Right lobe of liver (tissue), 6 donors: ENCODE results near the gene ZFAND3. TPM values are rescaled to one million over a fixed set of nuclear protein-coding genes. Genes with fewer than 3 reads are reported as not detected.

Source experiments
- ATAC-seq, 4 donors: fragments of 200-7000 bp; cut with Tn5 transposase; one replicate each; pipeline ENCODE4 v1.9.1; 2020; ENCODE audit warnings: mild to moderate bottlenecking in 4 of 4, moderate library complexity in 4 of 4
- DNase-seq, 3 donors: peaks; one replicate each; pipeline ENCODE4 v3.0.0-alpha.2; 2020
- H3K27ac ChIP-seq, 3 donors: fragments of 200-600 bp; one replicate each; pipeline ENCODE4 v1.8.0; 2022
- H3K27me3 ChIP-seq, 2 donors: fragments of 200-600 bp; one replicate each; pipeline ENCODE4 v1.8.0; 2022
- H3K36me3 ChIP-seq, 4 donors: fragments of 200-600 bp; sonication (generic) in 1 of 4; one replicate each; pipeline versions ENCODE4 v1.5.1 to v1.8.0; 2017 to 2022; ENCODE audit warnings: control low read depth in 1 of 4
- H3K4me1 ChIP-seq, 4 donors: fragments of 200-600 bp; sonication (generic) in 1 of 4; one replicate each; pipeline versions ENCODE4 v1.5.1 to v1.8.0; 2017 to 2022; ENCODE audit warnings: control low read depth in 1 of 4
- H3K4me3 ChIP-seq, 3 donors: fragments of 200-600 bp; one replicate each; pipeline ENCODE4 v1.8.0; 2022
- H3K9me3 ChIP-seq, 4 donors: fragments of 200-600 bp; sonication (generic) in 1 of 4; one replicate each; pipeline versions ENCODE4 v1.5.1 to v1.8.0; 2017 to 2022; ENCODE audit warnings: control low read depth in 1 of 4
- POLR2A ChIP-seq: fragments of 450-650 bp; IDR thresholded peaks from one replicate; pipeline ENCODE4 v1.6.1; 2017; ENCODE audit warnings: antibody characterized with exemption, mild to moderate bottlenecking
- WGBS: methylation state at CpG from one replicate; pipeline ENCODE4 v1.1.6; 2018; ENCODE audit warnings: low coverage, low lambda C conversion rate; ENCODE audit not compliant: insufficient coverage; ENCODE audit errors: missing lambda C conversion rate; 5-methylcytosine and 5-hydroxymethylcytosine counted together
- intact Hi-C, 2 donors: fragments of 100-400 bp; cut with DNase I; formaldehyde crosslinking; loops; one replicate each; pipeline versions ENCODE4 v1.11.2 to v1.14.1; 2022
- total RNA-seq, 6 experiments: library from RNA; depleted of rRNA in 2 of 6; stranded (reverse); fragments of >200 nt in 2 of 6; fragmentation: NEBNext Ultra II Directional in 3 of 6; extraction: Animal tissue kit (Norgen Biotek cat#: 25700) in 3 of 6; gene quantifications; one replicate each; pipeline versions ENCODE4 v1.1.0 to v1.2.4, GENCODE V29; 2016 to 2023
- TF ChIP-seq, protein P1 (sequence below), 4 donors: fragments of 200-600 bp in 3 of 4; fragments of 450-650 bp in 1 of 4; IDR thresholded peaks; one replicate each; pipeline versions ENCODE4 v1.5.1 to v1.8.0; 2016 to 2022; ENCODE audit warnings: antibody characterized with exemption in 4 of 4, mild to moderate bottlenecking in 2 of 4
- donor health status: DM: no; HTN: yes; CAD: no.
- donor health status: DM: no; HTN: no; CAD: no.
- donor health status: DM: no; HTN: no; CAD: no.
- donor health status: DM: no; HTN: yes; CAD: no.
- donor health status: DM: no; HTN: yes; CAD: no.

The ZFAND3 gene
- total RNA-seq, 6 experiments from 2014 or later, result 43.1 to 66.5 (median 53.2) TPM

DNA sequence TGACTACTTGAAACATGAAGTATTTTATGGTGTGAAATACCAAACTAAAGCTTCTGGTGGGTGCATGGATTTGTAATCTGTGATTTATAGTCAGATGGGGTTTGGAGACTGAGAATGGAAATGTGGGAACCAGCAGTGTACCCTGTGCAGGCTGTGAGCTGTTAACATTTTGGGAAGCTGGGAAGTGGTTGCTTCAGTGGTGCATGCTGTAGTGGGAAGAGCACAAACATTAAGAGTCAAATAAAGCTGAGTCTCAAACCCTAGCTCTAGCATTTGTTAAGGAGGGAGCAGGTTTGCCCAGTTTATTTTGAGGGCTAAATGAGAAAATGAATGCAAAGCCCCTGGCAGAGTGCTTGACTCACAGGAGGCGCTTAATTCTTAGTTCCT lies 235.7 kb downstream of the ZFAND3 start:
- no peaks in the 10 kb centered on the region for H3K4me1 ChIP-seq
- no peak for ATAC-seq
- H3K4me3 ChIP-seq, result no peak overlapping the region
- intact Hi-C loops, result no loop called here
- H3K27me3 ChIP-seq, result no peaks in the 10 kb centered on the region
- WGBS, result 83% methylated on average over 1 of the region's 1 CpG
- DNase-seq, result no peak
- no peaks in the 10 kb centered on the region for H3K36me3 ChIP-seq
- H3K9me3 ChIP-seq, result no peaks in the 10 kb centered on the region
- TF ChIP-seq, protein P1, sequence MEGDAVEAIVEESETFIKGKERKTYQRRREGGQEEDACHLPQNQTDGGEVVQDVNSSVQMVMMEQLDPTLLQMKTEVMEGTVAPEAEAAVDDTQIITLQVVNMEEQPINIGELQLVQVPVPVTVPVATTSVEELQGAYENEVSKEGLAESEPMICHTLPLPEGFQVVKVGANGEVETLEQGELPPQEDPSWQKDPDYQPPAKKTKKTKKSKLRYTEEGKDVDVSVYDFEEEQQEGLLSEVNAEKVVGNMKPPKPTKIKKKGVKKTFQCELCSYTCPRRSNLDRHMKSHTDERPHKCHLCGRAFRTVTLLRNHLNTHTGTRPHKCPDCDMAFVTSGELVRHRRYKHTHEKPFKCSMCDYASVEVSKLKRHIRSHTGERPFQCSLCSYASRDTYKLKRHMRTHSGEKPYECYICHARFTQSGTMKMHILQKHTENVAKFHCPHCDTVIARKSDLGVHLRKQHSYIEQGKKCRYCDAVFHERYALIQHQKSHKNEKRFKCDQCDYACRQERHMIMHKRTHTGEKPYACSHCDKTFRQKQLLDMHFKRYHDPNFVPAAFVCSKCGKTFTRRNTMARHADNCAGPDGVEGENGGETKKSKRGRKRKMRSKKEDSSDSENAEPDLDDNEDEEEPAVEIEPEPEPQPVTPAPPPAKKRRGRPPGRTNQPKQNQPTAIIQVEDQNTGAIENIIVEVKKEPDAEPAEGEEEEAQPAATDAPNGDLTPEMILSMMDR (IDR thresholded peaks at IDR 0.05), result no peak
- TF ChIP-seq POLR2A, result no peak
- H3K27ac ChIP-seq, result no peak overlapping the region

- ATAC-seq (no peak), DNase-seq (no peak)
- Histone ChIP-seq H3K27me3 (no peaks in the 10 kb centered on the region), H3K9me3 (no peaks in the 10 kb centered on the region), H3K4me1 (no peaks in the 10 kb centered on the region), H3K4me3 (no peak overlapping the region), H3K36me3 (peaks cover 0 to under 1% (median 0%) of the 10 kb centered on the region in 4 donors), H3K27ac (no peak overlapping the region)
- TF ChIP-seq, protein P1 (IDR thresholded peaks at IDR 0.05), result no peak
- no peak for TF ChIP-seq POLR2A
- WGBS, result 80% methylated on average over 3 of the region's 3 CpGs
- intact Hi-C loops, result no loop called here
Measured at GRCh38 chr6:38056361-38056760, 236.8 kb downstream of the ZFAND3 start.

DNA sequence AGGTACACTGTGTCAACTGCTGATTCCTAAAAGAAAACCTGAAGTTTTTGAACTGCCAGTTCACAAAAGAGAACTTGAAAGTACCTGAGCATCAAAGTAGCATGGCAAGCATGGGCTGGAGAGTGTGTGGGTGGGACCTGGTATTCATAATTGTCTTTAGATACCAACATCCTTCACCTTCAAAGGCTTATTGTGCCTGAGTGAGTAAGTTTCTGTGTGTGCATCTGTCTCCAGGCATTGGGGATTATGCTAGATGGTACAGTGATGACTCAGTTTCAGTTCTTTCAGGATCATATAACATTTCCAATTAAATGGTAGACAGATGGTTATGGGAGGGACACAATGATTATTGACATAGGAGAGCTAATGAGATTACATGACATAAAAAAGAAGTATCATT lies 238.5 kb downstream of the ZFAND3 start:
- intact Hi-C loops, result no loop called here
- ATAC-seq, result no peak

GRCh38 chr6:38062066-38062465 lies 242.5 kb downstream of the ZFAND3 start:
- H3K9me3 ChIP-seq, result no peaks in the 10 kb centered on the region
- H3K4me3 ChIP-seq, result no peak overlapping the region
- no peaks in the 10 kb centered on the region for H3K4me1 ChIP-seq
- DNase-seq (no peak), ATAC-seq (no peak)
- intact Hi-C loops, result no loop called here
- no peak for TF ChIP-seq POLR2A
- TF ChIP-seq, protein P1 (IDR thresholded peaks at IDR 0.05), result no peak
- H3K27ac ChIP-seq, result no peak overlapping the region
- 95% methylated on average over 3 of the region's 3 CpGs for WGBS
- H3K36me3 ChIP-seq, result peaks cover 0 to 27% (median 15%) of the 10 kb centered on the region in 4 donors
- no peaks in the 10 kb centered on the region for H3K27me3 ChIP-seq

More for the DNA sequence above, 238.5 kb downstream of the ZFAND3 start:
- Histone ChIP-seq H3K9me3 (no peaks in the 10 kb centered on the region), H3K27me3 (no peaks in the 10 kb centered on the region), H3K27ac (no peak overlapping the region), H3K4me3 (no peak overlapping the region), H3K4me1 (no peaks in the 10 kb centered on the region), H3K36me3 (peaks cover 0 to 17% (median 9%) of the 10 kb centered on the region in 4 donors)
- no peak for TF ChIP-seq POLR2A
- TF ChIP-seq, protein P1 (IDR thresholded peaks at IDR 0.05), result no peak
- no peak for DNase-seq

DNA sequence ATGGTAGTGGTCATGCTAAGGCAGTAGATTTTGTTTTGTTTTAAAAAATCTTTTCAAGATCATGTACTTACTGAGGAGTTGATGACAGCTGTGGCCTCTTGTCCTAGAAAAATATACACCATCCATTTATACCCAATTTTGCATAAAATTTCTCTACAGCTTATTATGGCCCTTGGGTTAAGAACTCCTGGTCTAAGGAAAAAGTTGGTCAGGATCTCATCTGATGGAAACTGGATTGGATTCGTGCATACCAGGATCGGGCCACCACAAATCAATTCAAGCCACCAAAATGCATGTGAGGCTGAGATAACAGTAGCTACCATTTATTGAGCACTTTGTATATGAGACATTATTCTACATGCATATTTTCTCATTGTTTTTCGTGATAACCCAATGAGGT lies 244.4 kb downstream of the ZFAND3 start:
- no peak for TF ChIP-seq POLR2A
- TF ChIP-seq, protein P1 (IDR thresholded peaks at IDR 0.05), result no peak
- WGBS, result 72% methylated on average over 3 of the region's 3 CpGs

More for the DNA sequence above, 244.4 kb downstream of the ZFAND3 start:
- no peak for ATAC-seq
- DNase-seq, result no peak
- Histone ChIP-seq H3K36me3 (peaks cover 0 to 27% (median 15%) of the 10 kb centered on the region in 4 donors), H3K27ac (no peak overlapping the region), H3K4me1 (no peaks in the 10 kb centered on the region), H3K27me3 (no peaks in the 10 kb centered on the region), H3K9me3 (no peaks in the 10 kb centered on the region), H3K4me3 (no peak overlapping the region)
- intact Hi-C loops, result no loop called here
